ENCODE results near the gene FRAT2. TPM values are rescaled to one million over a fixed set of nuclear protein-coding genes. Genes with fewer than 3 reads are reported as not detected.

Gene FRAT2
- total RNA-seq, 1 experiment from 2014 or later, result 16.6 TPM

GRCh38 chr10:97336942-97337831 is 2.7 kb upstream of the FRAT2 start:
- no peak overlapping the region for H3K4me3 ChIP-seq (ENCODE audit: low read depth, low read length)

GRCh38 chr10:97336446-97336845 is 1.9 kb upstream of the FRAT2 start:
- intact Hi-C loops (cut with micrococcal nuclease; ENCODE audit: unreplicated experiment), result no loop called here
- H3K36me3 ChIP-seq (ENCODE audit: control insufficient read depth, insufficient read depth, low read length), result no peaks in the 10 kb centered on the region
- no peak for DNase-seq
- Mint-ChIP-seq H3K9me3 (ENCODE audit: unreplicated experiment) (no peaks in the 10 kb centered on the region), H3K27ac (ENCODE audit: unreplicated experiment) (no peak overlapping the region), H3K4me1 (ENCODE audit: low read depth, unreplicated experiment) (peaks cover 21% of the 10 kb centered on the region), H3K36me3 (ENCODE audit: insufficient read depth, unreplicated experiment) (no peaks in the 10 kb centered on the region), H3K27me3 (ENCODE audit: insufficient read depth, unreplicated experiment) (no peaks in the 10 kb centered on the region), H3K4me3 (ENCODE audit: unreplicated experiment) (peak overlapping the region; percentile 11)
- ChIA-PET POLR2A (interaction anchor here (0.6 kb wide), 1 partner anchor 312 kb away, joined by 3 read pairs; no protein-coding TSS in a partner anchor), CTCF (no interaction called here)
- H3K4me1 ChIP-seq, result peaks cover 21% of the 10 kb centered on the region
- no TSS peak for BruUV-seq (replicated peaks)
- H3K4me3 ChIP-seq (ENCODE audit: low read depth, low read length), result no peak overlapping the region
- H3K27me3 ChIP-seq (replicated peaks; ENCODE audit: control insufficient read depth, insufficient read depth, low read length), result no peaks in the 10 kb centered on the region
- TF ChIP-seq CTCF (IDR thresholded peaks at IDR 0.05; ENCODE audit: insufficient read depth in 1 of 2, low read depth in 1 of 2, low read length in 1 of 2, severe bottlenecking in 1 of 2, unreplicated experiment in 1 of 2), result no peak
- H3K9me3 ChIP-seq, result no peaks in the 10 kb centered on the region

More at GRCh38 chr10:97336942-97337831, 2.7 kb upstream of the FRAT2 start:
- H3K9me3 Mint-ChIP-seq (ENCODE audit: unreplicated experiment), result no peaks in the 10 kb centered on the region
- no peaks in the 10 kb centered on the region for H3K27me3 Mint-ChIP-seq (ENCODE audit: insufficient read depth, unreplicated experiment)
- no peaks in the 10 kb centered on the region for H3K27me3 ChIP-seq (replicated peaks; ENCODE audit: control insufficient read depth, insufficient read depth, low read length)
- H3K4me1 ChIP-seq, result peaks cover 19% of the 10 kb centered on the region
- H3K4me1 Mint-ChIP-seq (ENCODE audit: low read depth, unreplicated experiment), result peaks cover 19% of the 10 kb centered on the region
- H3K9me3 ChIP-seq, result no peaks in the 10 kb centered on the region
- peak; percentile 47 to 53 for DNase-seq
- no peak overlapping the region for H3K27ac Mint-ChIP-seq (ENCODE audit: unreplicated experiment)
- no peaks in the 10 kb centered on the region for H3K36me3 Mint-ChIP-seq (ENCODE audit: insufficient read depth, unreplicated experiment)
- TF ChIP-seq CTCF (IDR thresholded peaks at IDR 0.05; ENCODE audit: insufficient read depth in 1 of 2, low read depth in 1 of 2, low read length in 1 of 2, severe bottlenecking in 1 of 2, unreplicated experiment in 1 of 2), result no peak
- POLR2A ChIA-PET, result interaction anchor here (0.6 kb wide), 1 partner anchor 313 kb away, joined by 3 read pairs; no protein-coding TSS in a partner anchor
- CTCF ChIA-PET, result no interaction called here
- H3K36me3 ChIP-seq (ENCODE audit: control insufficient read depth, insufficient read depth, low read length), result no peaks in the 10 kb centered on the region
- peak overlapping the region; percentile 11 for H3K4me3 Mint-ChIP-seq (ENCODE audit: unreplicated experiment)
- intact Hi-C loops (cut with micrococcal nuclease; ENCODE audit: unreplicated experiment), result no loop called here
- no TSS peak for BruUV-seq (replicated peaks)

GRCh38 chr10:97336006-97336405 is 1.5 kb upstream of the FRAT2 start:
- intact Hi-C loops (cut with micrococcal nuclease; ENCODE audit: unreplicated experiment), result no loop called here

More at GRCh38 chr10:97336006-97336405, 1.5 kb upstream of the FRAT2 start:
- H3K9me3 Mint-ChIP-seq (ENCODE audit: unreplicated experiment), result no peaks in the 10 kb centered on the region
- peaks cover 1% of the 10 kb centered on the region; the same call in 1 of the 2 replicates for H3K36me3 ChIP-seq (ENCODE audit: control insufficient read depth, insufficient read depth, low read length)
- ChIA-PET CTCF (no interaction called here), POLR2A (no interaction called here)
- peaks cover 21% of the 10 kb centered on the region for H3K4me1 Mint-ChIP-seq (ENCODE audit: low read depth, unreplicated experiment)
- H3K27me3 Mint-ChIP-seq (ENCODE audit: insufficient read depth, unreplicated experiment), result no peaks in the 10 kb centered on the region
- H3K27me3 ChIP-seq (replicated peaks; ENCODE audit: control insufficient read depth, insufficient read depth, low read length), result no peaks in the 10 kb centered on the region
- TF ChIP-seq CTCF (IDR thresholded peaks at IDR 0.05; ENCODE audit: insufficient read depth in 1 of 2, low read depth in 1 of 2, low read length in 1 of 2, severe bottlenecking in 1 of 2, unreplicated experiment in 1 of 2), result no peak
- H3K4me3 ChIP-seq (ENCODE audit: low read depth, low read length), result no peak overlapping the region
- no peaks in the 10 kb centered on the region for H3K9me3 ChIP-seq
- no TSS peak for BruUV-seq (replicated peaks)
- H3K27ac Mint-ChIP-seq (ENCODE audit: unreplicated experiment), result no peak overlapping the region
- H3K4me3 Mint-ChIP-seq (ENCODE audit: unreplicated experiment), result no peak overlapping the region
- H3K4me1 ChIP-seq, result peaks cover 21% of the 10 kb centered on the region
- H3K36me3 Mint-ChIP-seq (ENCODE audit: insufficient read depth, unreplicated experiment), result no peaks in the 10 kb centered on the region
- DNase-seq, result no peak

All from Caco-2 (cell line).